ENCODE data around the gene ARSB. TPM values are rescaled to one million over a fixed set of nuclear protein-coding genes. Genes with fewer than 3 reads are reported as not detected.

ARSB gene
- total RNA-seq, 1 experiment from 2014 or later, result 18.1 TPM

DNA sequence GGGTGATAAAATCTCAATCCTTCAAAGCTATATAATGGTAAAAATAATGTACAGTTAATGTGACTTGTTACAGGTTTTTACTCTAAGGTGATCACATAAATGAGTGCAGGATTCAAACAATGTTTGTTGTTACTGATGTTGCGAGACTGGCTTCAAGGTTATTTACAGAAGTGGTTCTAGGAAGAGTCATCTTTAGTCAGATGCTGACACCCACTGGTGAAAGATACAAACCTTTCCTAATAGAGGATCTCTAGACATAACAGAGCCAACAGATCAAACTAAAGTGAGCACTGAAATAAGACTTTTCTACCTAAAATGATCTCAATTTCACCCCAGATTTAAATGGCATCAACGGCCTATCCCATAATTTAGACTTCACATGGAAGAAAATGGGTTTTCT, 20.2 kb downstream of the ARSB start:
- no peak overlapping the region for H3K27ac ChIP-seq (ENCODE audit: low read length)
- no TSS peak for BruUV-seq (replicated peaks)
- CTCF ChIA-PET, result no interaction called here
- H3K27me3 ChIP-seq (ENCODE audit: control insufficient read depth, insufficient read depth, low read length), result no peaks in the 10 kb centered on the region
- H3K36me3 ChIP-seq (ENCODE audit: control insufficient read depth, insufficient read depth, low read length), result no peaks in the 10 kb centered on the region
- H3K9me3 ChIP-seq (ENCODE audit: control insufficient read depth, insufficient read depth, low read depth, low read length), result no peaks in the 10 kb centered on the region
- peak; percentile 90 for ATAC-seq
- POLR2A ChIA-PET, result interaction anchor here (0.6 kb wide), 1 partner anchor 34 kb away, joined by 3 read pairs; no protein-coding TSS in a partner anchor
- no peaks in the 10 kb centered on the region for H3K4me1 ChIP-seq (ENCODE audit: control insufficient read depth, insufficient read depth, low read length)
- H3K4me3 ChIP-seq (ENCODE audit: low read depth in 2 of 2, low read length in 2 of 2), result no peak overlapping the region
- intact Hi-C loops (cut with micrococcal nuclease; ENCODE audit: unreplicated experiment), result loop anchor here (5.0 to 10.0 kb wide), 3 partner anchors 60 to 643 kb away; no protein-coding TSS in a partner anchor
- peak; percentile 54 for DNase-seq (ENCODE audit: low read depth, low spot score)
- TF ChIP-seq SIN3A (IDR thresholded peaks at IDR 0.05; ENCODE audit: borderline replicate concordance, insufficient read depth, low read depth, low read length), result no peak
- TF ChIP-seq, protein P1, sequence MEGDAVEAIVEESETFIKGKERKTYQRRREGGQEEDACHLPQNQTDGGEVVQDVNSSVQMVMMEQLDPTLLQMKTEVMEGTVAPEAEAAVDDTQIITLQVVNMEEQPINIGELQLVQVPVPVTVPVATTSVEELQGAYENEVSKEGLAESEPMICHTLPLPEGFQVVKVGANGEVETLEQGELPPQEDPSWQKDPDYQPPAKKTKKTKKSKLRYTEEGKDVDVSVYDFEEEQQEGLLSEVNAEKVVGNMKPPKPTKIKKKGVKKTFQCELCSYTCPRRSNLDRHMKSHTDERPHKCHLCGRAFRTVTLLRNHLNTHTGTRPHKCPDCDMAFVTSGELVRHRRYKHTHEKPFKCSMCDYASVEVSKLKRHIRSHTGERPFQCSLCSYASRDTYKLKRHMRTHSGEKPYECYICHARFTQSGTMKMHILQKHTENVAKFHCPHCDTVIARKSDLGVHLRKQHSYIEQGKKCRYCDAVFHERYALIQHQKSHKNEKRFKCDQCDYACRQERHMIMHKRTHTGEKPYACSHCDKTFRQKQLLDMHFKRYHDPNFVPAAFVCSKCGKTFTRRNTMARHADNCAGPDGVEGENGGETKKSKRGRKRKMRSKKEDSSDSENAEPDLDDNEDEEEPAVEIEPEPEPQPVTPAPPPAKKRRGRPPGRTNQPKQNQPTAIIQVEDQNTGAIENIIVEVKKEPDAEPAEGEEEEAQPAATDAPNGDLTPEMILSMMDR (IDR thresholded peaks at IDR 0.05), result peak; percentile 45; the same call in 1 of the 2 replicates
- in situ Hi-C loops (cut with HindIII; ENCODE audit: low pct_unique_long_range_greater_than_20kb, low sequenced_read_pairs), result no loop called here

DNA sequence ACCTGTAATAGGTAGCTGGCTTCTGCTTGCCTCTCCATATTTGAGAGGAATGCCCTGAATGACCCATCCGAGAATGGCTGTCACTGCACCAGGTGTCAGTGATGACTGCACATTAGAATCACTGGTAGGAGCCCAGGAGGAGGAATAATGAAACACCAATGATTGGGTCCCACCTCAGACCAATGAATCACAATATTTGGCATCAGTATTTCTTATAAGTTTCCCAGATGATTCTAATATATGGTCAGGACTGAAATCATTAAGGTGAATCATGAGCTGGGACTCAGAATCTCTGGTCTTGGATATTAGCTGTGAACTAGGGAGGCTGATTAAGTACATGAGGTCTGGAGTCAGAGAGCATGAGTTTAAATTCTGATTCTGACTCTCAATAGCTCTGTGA, 23.4 kb downstream of the ARSB start:
- Histone ChIP-seq H3K36me3 (ENCODE audit: control insufficient read depth, insufficient read depth, low read length) (no peaks in the 10 kb centered on the region), H3K4me1 (ENCODE audit: control insufficient read depth, insufficient read depth, low read length) (no peaks in the 10 kb centered on the region), H3K27me3 (ENCODE audit: control insufficient read depth, insufficient read depth, low read length) (no peaks in the 10 kb centered on the region), H3K9me3 (ENCODE audit: control insufficient read depth, insufficient read depth, low read depth, low read length) (no peaks in the 10 kb centered on the region), H3K27ac (ENCODE audit: low read length) (no peak overlapping the region), H3K4me3 (ENCODE audit: low read depth in 2 of 2, low read length in 2 of 2) (no peak overlapping the region)
- CTCF ChIA-PET, result no interaction called here
- no peak for TF ChIP-seq POLR2AphosphoS5 (IDR thresholded peaks at IDR 0.05; ENCODE audit: low read depth, low read length)
- TF ChIP-seq, protein P2, sequence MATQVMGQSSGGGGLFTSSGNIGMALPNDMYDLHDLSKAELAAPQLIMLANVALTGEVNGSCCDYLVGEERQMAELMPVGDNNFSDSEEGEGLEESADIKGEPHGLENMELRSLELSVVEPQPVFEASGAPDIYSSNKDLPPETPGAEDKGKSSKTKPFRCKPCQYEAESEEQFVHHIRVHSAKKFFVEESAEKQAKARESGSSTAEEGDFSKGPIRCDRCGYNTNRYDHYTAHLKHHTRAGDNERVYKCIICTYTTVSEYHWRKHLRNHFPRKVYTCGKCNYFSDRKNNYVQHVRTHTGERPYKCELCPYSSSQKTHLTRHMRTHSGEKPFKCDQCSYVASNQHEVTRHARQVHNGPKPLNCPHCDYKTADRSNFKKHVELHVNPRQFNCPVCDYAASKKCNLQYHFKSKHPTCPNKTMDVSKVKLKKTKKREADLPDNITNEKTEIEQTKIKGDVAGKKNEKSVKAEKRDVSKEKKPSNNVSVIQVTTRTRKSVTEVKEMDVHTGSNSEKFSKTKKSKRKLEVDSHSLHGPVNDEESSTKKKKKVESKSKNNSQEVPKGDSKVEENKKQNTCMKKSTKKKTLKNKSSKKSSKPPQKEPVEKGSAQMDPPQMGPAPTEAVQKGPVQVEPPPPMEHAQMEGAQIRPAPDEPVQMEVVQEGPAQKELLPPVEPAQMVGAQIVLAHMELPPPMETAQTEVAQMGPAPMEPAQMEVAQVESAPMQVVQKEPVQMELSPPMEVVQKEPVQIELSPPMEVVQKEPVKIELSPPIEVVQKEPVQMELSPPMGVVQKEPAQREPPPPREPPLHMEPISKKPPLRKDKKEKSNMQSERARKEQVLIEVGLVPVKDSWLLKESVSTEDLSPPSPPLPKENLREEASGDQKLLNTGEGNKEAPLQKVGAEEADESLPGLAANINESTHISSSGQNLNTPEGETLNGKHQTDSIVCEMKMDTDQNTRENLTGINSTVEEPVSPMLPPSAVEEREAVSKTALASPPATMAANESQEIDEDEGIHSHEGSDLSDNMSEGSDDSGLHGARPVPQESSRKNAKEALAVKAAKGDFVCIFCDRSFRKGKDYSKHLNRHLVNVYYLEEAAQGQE (IDR thresholded peaks at IDR 0.05; ENCODE audit: insufficient read depth in 1 of 2, low read depth in 2 of 2, low read length in 1 of 2), result no peak
- TF ChIP-seq TCF7L2 (IDR thresholded peaks at IDR 0.05; ENCODE audit: low read depth, low read length), result no peak
- TF ChIP-seq, protein P1 (IDR thresholded peaks at IDR 0.05), result no peak
- TF ChIP-seq SIN3A (IDR thresholded peaks at IDR 0.05; ENCODE audit: borderline replicate concordance, insufficient read depth, low read depth, low read length), result no peak
- DNase-seq (ENCODE audit: low read depth, low spot score) (no peak), ATAC-seq (no peak)
- in situ Hi-C loops (cut with HindIII; ENCODE audit: low pct_unique_long_range_greater_than_20kb, low sequenced_read_pairs) (no loop called here), intact Hi-C loops (cut with micrococcal nuclease; ENCODE audit: unreplicated experiment) (loop anchor here (10.0 kb wide), 1 partner anchor 57 kb away; no protein-coding TSS in a partner anchor)
- POLR2A ChIA-PET, result no interaction called here
- BruUV-seq (replicated peaks), result no TSS peak
